Esophagus squamous epithelium (tissue), 5 donors: ENCODE results near the gene TCIRG1. TPM values are rescaled to one million over a fixed set of nuclear protein-coding genes. Genes with fewer than 3 reads are reported as not detected.

Source experiments
- DNase-seq: peaks from one replicate; lab custom pipeline; 2025; lab: John Stamatoyannopoulos, UW
- H3K27ac ChIP-seq, 4 donors: fragments of 200-600 bp; sonication (generic); one replicate each; pipeline ENCODE4 v1.5.1; 2016 to 2019; ENCODE audit warnings: mild to moderate bottlenecking in 1 of 4
- H3K27me3 ChIP-seq, 4 donors: fragments of 200-600 bp; sonication (generic); 1 replicate in 3 of 4; 2 replicates in 1 of 4; pipeline versions ENCODE4 v1.5.1 to v1.6.0; 2017 to 2021; ENCODE audit warnings: antibody characterized with exemption in 1 of 4
- H3K36me3 ChIP-seq, 3 donors: fragments of 200-600 bp; sonication (generic); one replicate each; pipeline ENCODE4 v1.5.1; 2016 to 2019
- H3K4me1 ChIP-seq, 3 donors: fragments of 200-600 bp; sonication (generic); one replicate each; pipeline ENCODE4 v1.5.1; 2017 to 2019
- H3K4me3 ChIP-seq, 4 donors: fragments of 200-600 bp; sonication (generic); 1 replicate in 3 of 4; 2 replicates in 1 of 4; pipeline ENCODE4 v1.5.1; 2016 to 2019; ENCODE audit warnings: mild to moderate bottlenecking in 2 of 4, moderate library complexity in 1 of 4
- H3K9me3 ChIP-seq, 3 donors: fragments of 200-600 bp; sonication (generic); one replicate each; pipeline ENCODE4 v1.5.1; 2016 to 2019
- POLR2A ChIP-seq, 4 donors: fragments of 450-650 bp; IDR thresholded peaks; one replicate each; pipeline ENCODE4 v1.6.1; 2017; ENCODE audit warnings: antibody characterized with exemption in 4 of 4, mild to moderate bottlenecking in 4 of 4, moderate library complexity in 3 of 4
- WGBS, 2 donors: methylation state at CpG; one replicate each; pipeline ENCODE4 v1.1.5; 2018; 5-methylcytosine and 5-hydroxymethylcytosine counted together
- intact Hi-C: fragments of 100-400 bp; cut with DNase I; formaldehyde crosslinking; loops from one replicate; pipeline ENCODE4 v1.15.0; 2022
- total RNA-seq, 4 donors: library from RNA; depleted of rRNA; stranded (reverse); fragments of >200 nt; gene quantifications; one replicate each; pipeline ENCODE4 v1.1.0, GENCODE V29; 2016
- TF ChIP-seq, protein P1 (sequence below), 6 experiments: fragments of 450-650 bp in 4 of 6; fragments of 200-600 bp in 2 of 6; sonication (generic) in 2 of 6; IDR thresholded peaks; one replicate each; pipeline ENCODE4 v1.5.1; 2016 to 2019; ENCODE audit warnings: antibody characterized with exemption in 6 of 6, mild to moderate bottlenecking in 4 of 6, moderate library complexity in 4 of 6
- donor health status: DM: yes; HTN: yes; CAD: no.

The TCIRG1 gene
- total RNA-seq, 4 donors from 2014 or later = 46.6 to 70.5 (median 63.5) TPM

GRCh38 chr11:68008381-68009337, 30.2 kb upstream of the TCIRG1 start:
- H3K27ac ChIP-seq = peak overlapping the region in 3 of 4 donors; percentile 61 to 86 (median 75)
- no peak for TF ChIP-seq POLR2A (IDR thresholded peaks at IDR 0.05)
- TF ChIP-seq, protein P1, sequence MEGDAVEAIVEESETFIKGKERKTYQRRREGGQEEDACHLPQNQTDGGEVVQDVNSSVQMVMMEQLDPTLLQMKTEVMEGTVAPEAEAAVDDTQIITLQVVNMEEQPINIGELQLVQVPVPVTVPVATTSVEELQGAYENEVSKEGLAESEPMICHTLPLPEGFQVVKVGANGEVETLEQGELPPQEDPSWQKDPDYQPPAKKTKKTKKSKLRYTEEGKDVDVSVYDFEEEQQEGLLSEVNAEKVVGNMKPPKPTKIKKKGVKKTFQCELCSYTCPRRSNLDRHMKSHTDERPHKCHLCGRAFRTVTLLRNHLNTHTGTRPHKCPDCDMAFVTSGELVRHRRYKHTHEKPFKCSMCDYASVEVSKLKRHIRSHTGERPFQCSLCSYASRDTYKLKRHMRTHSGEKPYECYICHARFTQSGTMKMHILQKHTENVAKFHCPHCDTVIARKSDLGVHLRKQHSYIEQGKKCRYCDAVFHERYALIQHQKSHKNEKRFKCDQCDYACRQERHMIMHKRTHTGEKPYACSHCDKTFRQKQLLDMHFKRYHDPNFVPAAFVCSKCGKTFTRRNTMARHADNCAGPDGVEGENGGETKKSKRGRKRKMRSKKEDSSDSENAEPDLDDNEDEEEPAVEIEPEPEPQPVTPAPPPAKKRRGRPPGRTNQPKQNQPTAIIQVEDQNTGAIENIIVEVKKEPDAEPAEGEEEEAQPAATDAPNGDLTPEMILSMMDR (IDR thresholded peaks at IDR 0.05) = no peak
- DNase-seq = no peak
- H3K36me3 ChIP-seq = no peaks in the 10 kb centered on the region
- H3K9me3 ChIP-seq = no peaks in the 10 kb centered on the region
- H3K4me1 ChIP-seq = peaks cover 26 to 66% (median 37%) of the 10 kb centered on the region in 3 donors
- H3K4me3 ChIP-seq = no peak overlapping the region
- intact Hi-C loops = loop anchor here (10.0 kb wide), 1 partner anchor 206 kb away; the partner anchor contains the start of gene KMT5B
- H3K27me3 ChIP-seq = no peaks in the 10 kb centered on the region
- WGBS, 2 donors = 53 to 67% methylated on average over 3 to 13 of the region's 27 CpGs

GRCh38 chr11:68009391-68010089, 29.3 kb upstream of the TCIRG1 start:
- 55 to 68% methylated on average over 11 to 12 of the region's 12 CpGs for WGBS, 2 donors
- peak overlapping the region in 3 of 4 donors; percentile 35 to 61 (median 42) for H3K4me3 ChIP-seq
- no peak for DNase-seq
- no peaks in the 10 kb centered on the region for H3K36me3 ChIP-seq
- H3K4me1 ChIP-seq = peaks cover 29 to 66% (median 41%) of the 10 kb centered on the region in 3 donors
- no peak for TF ChIP-seq POLR2A (IDR thresholded peaks at IDR 0.05)
- TF ChIP-seq, protein P1 (IDR thresholded peaks at IDR 0.05) = peak in 1 of 6 experiments; percentile 12
- no peaks in the 10 kb centered on the region for H3K9me3 ChIP-seq
- H3K27ac ChIP-seq = peak overlapping the region; percentile 64 to 95 (median 80)
- intact Hi-C loops = loop anchor here (10.0 kb wide), 1 partner anchor 205 kb away; the partner anchor contains the start of gene KMT5B
- H3K27me3 ChIP-seq = no peaks in the 10 kb centered on the region

GRCh38 chr11:68010090-68011041, 28.5 kb upstream of the TCIRG1 start, which contains the start of gene ALDH3B1:
Gene ALDH3B1, plus strand, starts transcription at chr11:68010327. Its CDS starts 4,971 bp downstream, at chr11:68015298.
- peak within 1 kb of the TSS in 3 of 4 donors; percentile 35 to 61 (median 42) for H3K4me3 ChIP-seq

More at GRCh38 chr11:68010090-68011041, 28.5 kb upstream of the TCIRG1 start, which contains the start of gene ALDH3B1:
- peak within 1 kb of the TSS; percentile 64 to 95 (median 80) for H3K27ac ChIP-seq
- intact Hi-C loops = no loop called here
- H3K4me1 ChIP-seq = peaks cover 36 to 73% (median 46%) of the 10 kb centered on the region in 3 donors
- peak; percentile 38 for DNase-seq
- 42 to 49% methylated on average over 7 to 13 of the region's 33 CpGs for WGBS, 2 donors
- no peaks in the 10 kb centered on the region for H3K36me3 ChIP-seq
- H3K9me3 ChIP-seq = no peaks in the 10 kb centered on the region
- peak in 2 of 4 donors; percentile 46 to 67 for TF ChIP-seq POLR2A (IDR thresholded peaks at IDR 0.05)
- TF ChIP-seq, protein P1 (IDR thresholded peaks at IDR 0.05) = peak in 1 of 6 experiments; percentile 10
- H3K27me3 ChIP-seq = no peaks in the 10 kb centered on the region
